ENCODE measurements around the gene GRIPAP1.

DNA sequence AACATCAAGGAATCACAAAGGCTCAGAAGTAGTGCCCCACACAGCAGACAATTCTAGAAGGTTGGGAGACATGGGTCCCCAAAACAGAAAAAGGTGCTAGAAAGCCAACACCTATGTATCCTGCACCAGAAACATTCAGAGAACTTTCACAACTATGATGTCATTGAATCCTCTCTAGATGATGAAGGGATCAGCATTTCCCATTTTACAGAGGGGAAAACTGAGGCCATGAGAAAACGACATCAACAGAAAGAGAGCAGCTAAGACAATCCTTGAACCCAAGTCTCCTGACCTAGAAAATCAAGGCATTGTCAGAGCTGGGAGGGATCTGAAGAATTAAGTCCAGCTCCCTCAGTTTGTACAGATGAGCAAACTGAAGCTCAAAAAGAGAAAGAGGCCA, 33.7 kb downstream of the GRIPAP1 start:
- TF ChIP-seq, protein P1, sequence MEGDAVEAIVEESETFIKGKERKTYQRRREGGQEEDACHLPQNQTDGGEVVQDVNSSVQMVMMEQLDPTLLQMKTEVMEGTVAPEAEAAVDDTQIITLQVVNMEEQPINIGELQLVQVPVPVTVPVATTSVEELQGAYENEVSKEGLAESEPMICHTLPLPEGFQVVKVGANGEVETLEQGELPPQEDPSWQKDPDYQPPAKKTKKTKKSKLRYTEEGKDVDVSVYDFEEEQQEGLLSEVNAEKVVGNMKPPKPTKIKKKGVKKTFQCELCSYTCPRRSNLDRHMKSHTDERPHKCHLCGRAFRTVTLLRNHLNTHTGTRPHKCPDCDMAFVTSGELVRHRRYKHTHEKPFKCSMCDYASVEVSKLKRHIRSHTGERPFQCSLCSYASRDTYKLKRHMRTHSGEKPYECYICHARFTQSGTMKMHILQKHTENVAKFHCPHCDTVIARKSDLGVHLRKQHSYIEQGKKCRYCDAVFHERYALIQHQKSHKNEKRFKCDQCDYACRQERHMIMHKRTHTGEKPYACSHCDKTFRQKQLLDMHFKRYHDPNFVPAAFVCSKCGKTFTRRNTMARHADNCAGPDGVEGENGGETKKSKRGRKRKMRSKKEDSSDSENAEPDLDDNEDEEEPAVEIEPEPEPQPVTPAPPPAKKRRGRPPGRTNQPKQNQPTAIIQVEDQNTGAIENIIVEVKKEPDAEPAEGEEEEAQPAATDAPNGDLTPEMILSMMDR (CRISPR knock-in tag; IDR thresholded peaks at IDR 0.05) = no peak
- no peak for TF ChIP-seq ZNF501 (CRISPR knock-in tag; IDR thresholded peaks at IDR 0.05)
- TF ChIP-seq ZNF232 (CRISPR knock-in tag; IDR thresholded peaks at IDR 0.05; ENCODE audit: borderline replicate concordance) = no peak
- no peak for TF ChIP-seq JUN (CRISPR knock-in tag; IDR thresholded peaks at IDR 0.05)
- no peak for TF ChIP-seq ZNF780A (CRISPR knock-in tag; IDR thresholded peaks at IDR 0.05)
- TF ChIP-seq HHEX (CRISPR knock-in tag; IDR thresholded peaks at IDR 0.05) = no peak
- no peak for TF ChIP-seq ZNF768 (CRISPR knock-in tag; IDR thresholded peaks at IDR 0.05)
- peak; percentile 43; the same call in 1 of the 2 replicates for TF ChIP-seq ATF7 (IDR thresholded peaks at IDR 0.05)
- TF ChIP-seq ATF7 (CRISPR knock-in tag; IDR thresholded peaks at IDR 0.05) = no peak
- no peak for TF ChIP-seq DPF2 (CRISPR knock-in tag; IDR thresholded peaks at IDR 0.05; ENCODE audit: borderline replicate concordance, low read depth)
- no peak for TF ChIP-seq ZNF747 (CRISPR knock-in tag; IDR thresholded peaks at IDR 0.05; ENCODE audit: borderline replicate concordance)
- no peak for TF ChIP-seq ZFP1 (CRISPR knock-in tag; IDR thresholded peaks at IDR 0.05)
- no peak for TF ChIP-seq ZNF530 (CRISPR knock-in tag; IDR thresholded peaks at IDR 0.05; ENCODE audit: low read depth)
